HepG2 (cell line): ENCODE measurements around the gene CERS4. TPM values are rescaled to one million over a fixed set of nuclear protein-coding genes. Genes with fewer than 3 reads are reported as not detected.

Source experiments
- SRF ChIP-seq: IDR thresholded peaks from 2 replicates; pipeline ENCODE4 v1.6.1; 2011; ENCODE audit warnings: mild to moderate bottlenecking, low read depth, low read length, moderate library complexity
- TARDBP ChIP-seq: sonication (generic); formaldehyde crosslinking; IDR thresholded peaks from 2 replicates; pipeline ENCODE4 v1.8.0; 2022; ENCODE audit warnings: mild to moderate bottlenecking, missing genetic modification reagents
- ZBTB20 ChIP-seq: sonication (generic); formaldehyde crosslinking; IDR thresholded peaks from 2 replicates; pipeline ENCODE4 v1.8.1; 2023; ENCODE audit warnings: missing genetic modification reagents, low read depth, mild to moderate bottlenecking, borderline replicate concordance
- ZNF143 ChIP-seq: sonication (generic); formaldehyde crosslinking; IDR thresholded peaks from 2 replicates; pipeline ENCODE4 v1.4.0; 2020; ENCODE audit warnings: missing genetic modification reagents
- ZNF432 ChIP-seq: sonication (generic); formaldehyde crosslinking; IDR thresholded peaks from 2 replicates; pipeline ENCODE4 v1.5.0; 2020; ENCODE audit warnings: missing genetic modification reagents, mild to moderate bottlenecking, borderline replicate concordance
- ZNF546 ChIP-seq: sonication (generic); formaldehyde crosslinking; conservative IDR thresholded peaks from 2 replicates; pipeline ENCODE4 v1.8.1; 2023; ENCODE audit warnings: mild to moderate bottlenecking, missing genetic modification reagents
- ZNF564 ChIP-seq: sonication (generic); formaldehyde crosslinking; IDR thresholded peaks from 2 replicates; pipeline ENCODE4 v1.8.1; 2023; ENCODE audit warnings: mild to moderate bottlenecking, missing genetic modification reagents
- ZNF644 ChIP-seq: IDR thresholded peaks from 2 replicates; pipeline ENCODE4 v1.6.1; 2016; ENCODE audit warnings: low read depth
- ZNF883 ChIP-seq: sonication (generic); formaldehyde crosslinking; IDR thresholded peaks from 2 replicates; pipeline ENCODE4 v1.5.1; 2020; ENCODE audit warnings: mild to moderate bottlenecking, missing genetic modification reagents; ENCODE audit errors: not compliant biosample characterization
- ZSCAN20 ChIP-seq: sonication (generic); formaldehyde crosslinking; IDR thresholded peaks from 2 replicates; pipeline ENCODE4 v1.4.0; 2020; ENCODE audit warnings: missing genetic modification reagents, mild to moderate bottlenecking, borderline replicate concordance
- polyA plus RNA-seq, 8 experiments: library from polyadenylated mRNA; depleted of rRNA in 3 of 8; stranded (reverse) in 7 of 8; unstranded in 1 of 8; fragments of >200 nt; fragmentation: Illumina TruSeq in 4 of 8; extraction: Trizol in 4 of 8; gene quantifications; 2 replicates each; pipeline versions ENCODE4 v1.2.1 to v1.2.3, GENCODE V29; 2011 to 2016; ENCODE audit warnings: low read depth in 4 of 8, missing spikeins in 1 of 8, mixed read lengths in 1 of 8; ENCODE audit not compliant: insufficient read depth in 1 of 8
- total RNA-seq, 5 experiments: library from RNA; depleted of rRNA; stranded (reverse); fragments of >200 nt; fragmentation: Illumina TruSeq; extraction: Trizol; gene quantifications; 2 replicates each; pipeline ENCODE4 v1.2.3, GENCODE V29; 2016; ENCODE audit warnings: low read depth in 1 of 5
- TF ChIP-seq, protein P1 (sequence below): sonication (generic); formaldehyde crosslinking; IDR thresholded peaks from 2 replicates; pipeline ENCODE4 v1.4.0; 2020; ENCODE audit warnings: missing genetic modification reagents, borderline replicate concordance
- TF ChIP-seq, protein P2 (sequence below): sonication (generic); formaldehyde crosslinking; IDR thresholded peaks from 2 replicates; pipeline ENCODE4 v1.5.1; 2020; ENCODE audit warnings: missing genetic modification reagents, mild to moderate bottlenecking, borderline replicate concordance
- TF ChIP-seq, protein P3 (sequence below): sonication (generic); formaldehyde crosslinking; conservative IDR thresholded peaks from 2 replicates; pipeline ENCODE4 v1.4.0; 2020; ENCODE audit warnings: missing genetic modification reagents
- TF ChIP-seq, protein P4 (sequence below): sonication (generic); formaldehyde crosslinking; IDR thresholded peaks from 2 replicates; pipeline ENCODE4 v1.4.0; 2020; ENCODE audit warnings: mild to moderate bottlenecking, missing genetic modification reagents

CERS4 gene
- total and polyA plus RNA-seq, 2 of the 13 experiments (the other 11 are each of a cell fraction or from before 2014, with no cell fraction given): 74.7 to 83.5 TPM

DNA sequence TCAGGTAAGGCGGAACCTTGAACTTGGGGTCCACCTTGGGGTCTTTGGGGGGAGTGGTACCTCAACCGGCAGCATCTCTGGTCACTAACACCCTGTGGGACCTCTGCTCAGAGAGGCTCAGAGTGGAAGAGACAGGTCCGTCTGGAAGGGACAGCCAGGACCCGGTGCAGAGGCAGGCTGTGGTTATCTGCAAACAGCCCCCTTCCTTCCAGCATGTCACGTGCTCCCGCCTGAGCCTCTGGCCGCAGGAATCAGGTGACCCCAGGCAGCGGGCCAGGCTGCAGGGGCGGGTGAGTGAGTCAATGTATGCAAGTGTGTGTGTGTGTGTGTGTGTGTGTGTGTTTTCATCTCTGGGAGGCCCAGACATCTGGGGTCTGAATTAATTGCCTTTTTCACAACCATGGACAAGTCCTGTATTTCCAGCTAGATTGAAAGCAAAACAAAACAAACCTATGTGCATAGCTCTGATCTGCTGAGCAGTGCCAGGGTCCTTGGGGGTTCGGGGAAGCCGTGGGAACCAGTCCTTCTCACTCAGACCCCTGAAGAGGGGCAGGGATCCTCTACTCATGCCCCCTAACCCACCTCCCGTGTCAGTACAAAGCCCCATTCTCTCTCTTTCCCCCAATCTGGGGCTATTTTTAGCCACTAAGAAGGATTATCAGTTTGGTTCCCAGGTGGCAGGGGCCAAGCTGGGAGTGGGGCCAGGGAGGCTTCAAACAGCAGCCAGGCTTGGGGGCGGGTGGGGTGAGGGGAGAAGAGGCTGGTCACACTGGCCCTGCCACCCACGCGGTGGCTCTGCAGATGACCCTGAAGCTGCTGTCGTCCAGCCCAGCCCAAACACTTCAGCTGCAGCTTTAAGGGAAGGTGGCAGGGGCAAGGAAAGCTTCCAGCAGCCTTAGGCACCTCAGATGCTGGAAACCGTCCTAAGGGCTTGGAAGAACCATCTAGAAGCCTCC lies 31.4 kb downstream of the CERS4 start (continued):
- TF ChIP-seq, protein P1, sequence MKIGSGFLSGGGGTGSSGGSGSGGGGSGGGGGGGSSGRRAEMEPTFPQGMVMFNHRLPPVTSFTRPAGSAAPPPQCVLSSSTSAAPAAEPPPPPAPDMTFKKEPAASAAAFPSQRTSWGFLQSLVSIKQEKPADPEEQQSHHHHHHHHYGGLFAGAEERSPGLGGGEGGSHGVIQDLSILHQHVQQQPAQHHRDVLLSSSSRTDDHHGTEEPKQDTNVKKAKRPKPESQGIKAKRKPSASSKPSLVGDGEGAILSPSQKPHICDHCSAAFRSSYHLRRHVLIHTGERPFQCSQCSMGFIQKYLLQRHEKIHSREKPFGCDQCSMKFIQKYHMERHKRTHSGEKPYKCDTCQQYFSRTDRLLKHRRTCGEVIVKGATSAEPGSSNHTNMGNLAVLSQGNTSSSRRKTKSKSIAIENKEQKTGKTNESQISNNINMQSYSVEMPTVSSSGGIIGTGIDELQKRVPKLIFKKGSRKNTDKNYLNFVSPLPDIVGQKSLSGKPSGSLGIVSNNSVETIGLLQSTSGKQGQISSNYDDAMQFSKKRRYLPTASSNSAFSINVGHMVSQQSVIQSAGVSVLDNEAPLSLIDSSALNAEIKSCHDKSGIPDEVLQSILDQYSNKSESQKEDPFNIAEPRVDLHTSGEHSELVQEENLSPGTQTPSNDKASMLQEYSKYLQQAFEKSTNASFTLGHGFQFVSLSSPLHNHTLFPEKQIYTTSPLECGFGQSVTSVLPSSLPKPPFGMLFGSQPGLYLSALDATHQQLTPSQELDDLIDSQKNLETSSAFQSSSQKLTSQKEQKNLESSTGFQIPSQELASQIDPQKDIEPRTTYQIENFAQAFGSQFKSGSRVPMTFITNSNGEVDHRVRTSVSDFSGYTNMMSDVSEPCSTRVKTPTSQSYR: 0 out of 2 replicates have a peak, but pooled peaks have one; percentile 25
- TF ChIP-seq, protein P2, sequence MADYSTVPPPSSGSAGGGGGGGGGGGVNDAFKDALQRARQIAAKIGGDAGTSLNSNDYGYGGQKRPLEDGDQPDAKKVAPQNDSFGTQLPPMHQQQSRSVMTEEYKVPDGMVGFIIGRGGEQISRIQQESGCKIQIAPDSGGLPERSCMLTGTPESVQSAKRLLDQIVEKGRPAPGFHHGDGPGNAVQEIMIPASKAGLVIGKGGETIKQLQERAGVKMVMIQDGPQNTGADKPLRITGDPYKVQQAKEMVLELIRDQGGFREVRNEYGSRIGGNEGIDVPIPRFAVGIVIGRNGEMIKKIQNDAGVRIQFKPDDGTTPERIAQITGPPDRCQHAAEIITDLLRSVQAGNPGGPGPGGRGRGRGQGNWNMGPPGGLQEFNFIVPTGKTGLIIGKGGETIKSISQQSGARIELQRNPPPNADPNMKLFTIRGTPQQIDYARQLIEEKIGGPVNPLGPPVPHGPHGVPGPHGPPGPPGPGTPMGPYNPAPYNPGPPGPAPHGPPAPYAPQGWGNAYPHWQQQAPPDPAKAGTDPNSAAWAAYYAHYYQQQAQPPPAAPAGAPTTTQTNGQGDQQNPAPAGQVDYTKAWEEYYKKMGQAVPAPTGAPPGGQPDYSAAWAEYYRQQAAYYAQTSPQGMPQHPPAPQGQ (CRISPR knock-in tag): no peak; the same call in 1 of the 2 replicates
- TF ChIP-seq ZBTB20 (CRISPR knock-in tag) (peak; percentile 67; the same call in 1 of the 2 replicates), ZNF883 (no peak), ZSCAN20 (CRISPR knock-in tag) (no peak), SRF (no peak), ZNF432 (CRISPR knock-in tag) (no peak), ZNF546 (no peak), ZNF644 (CRISPR knock-in tag) (no peak), ZNF143 (CRISPR knock-in tag) (no peak), ZNF564 (no peak), TARDBP (peak; percentile 92)
- TF ChIP-seq, protein P3, sequence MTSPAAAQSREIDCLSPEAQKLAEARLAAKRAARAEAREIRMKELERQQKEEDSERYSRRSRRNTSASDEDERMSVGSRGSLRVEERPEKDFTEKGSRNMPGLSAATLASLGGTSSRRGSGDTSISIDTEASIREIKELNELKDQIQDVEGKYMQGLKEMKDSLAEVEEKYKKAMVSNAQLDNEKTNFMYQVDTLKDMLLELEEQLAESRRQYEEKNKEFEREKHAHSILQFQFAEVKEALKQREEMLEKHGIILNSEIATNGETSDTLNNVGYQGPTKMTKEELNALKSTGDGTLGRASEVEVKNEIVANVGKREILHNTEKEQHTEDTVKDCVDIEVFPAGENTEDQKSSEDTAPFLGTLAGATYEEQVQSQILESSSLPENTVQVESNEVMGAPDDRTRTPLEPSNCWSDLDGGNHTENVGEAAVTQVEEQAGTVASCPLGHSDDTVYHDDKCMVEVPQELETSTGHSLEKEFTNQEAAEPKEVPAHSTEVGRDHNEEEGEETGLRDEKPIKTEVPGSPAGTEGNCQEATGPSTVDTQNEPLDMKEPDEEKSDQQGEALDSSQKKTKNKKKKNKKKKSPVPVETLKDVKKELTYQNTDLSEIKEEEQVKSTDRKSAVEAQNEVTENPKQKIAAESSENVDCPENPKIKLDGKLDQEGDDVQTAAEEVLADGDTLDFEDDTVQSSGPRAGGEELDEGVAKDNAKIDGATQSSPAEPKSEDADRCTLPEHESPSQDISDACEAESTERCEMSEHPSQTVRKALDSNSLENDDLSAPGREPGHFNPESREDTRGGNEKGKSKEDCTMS (CRISPR knock-in tag): no peak
- TF ChIP-seq, protein P4, sequence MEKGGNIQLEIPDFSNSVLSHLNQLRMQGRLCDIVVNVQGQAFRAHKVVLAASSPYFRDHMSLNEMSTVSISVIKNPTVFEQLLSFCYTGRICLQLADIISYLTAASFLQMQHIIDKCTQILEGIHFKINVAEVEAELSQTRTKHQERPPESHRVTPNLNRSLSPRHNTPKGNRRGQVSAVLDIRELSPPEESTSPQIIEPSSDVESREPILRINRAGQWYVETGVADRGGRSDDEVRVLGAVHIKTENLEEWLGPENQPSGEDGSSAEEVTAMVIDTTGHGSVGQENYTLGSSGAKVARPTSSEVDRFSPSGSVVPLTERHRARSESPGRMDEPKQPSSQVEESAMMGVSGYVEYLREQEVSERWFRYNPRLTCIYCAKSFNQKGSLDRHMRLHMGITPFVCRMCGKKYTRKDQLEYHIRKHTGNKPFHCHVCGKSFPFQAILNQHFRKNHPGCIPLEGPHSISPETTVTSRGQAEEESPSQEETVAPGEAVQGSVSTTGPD: no peak
